SHP77 treated with DMSO at 0.1 percent for 48 hours (cell line): Measurements from ENCODE around the gene PEAR1.

Source experiments
- DNase-seq: peaks from one replicate; lab custom pipeline; 2025; lab: John Stamatoyannopoulos, UW

PEAR1 gene

GRCh38 chr1:156893048-156893953, at the start of gene PEAR1:
TSS of gene PEAR1 (plus strand) at chr1:156893718. CDS start at chr1:156903927, 10,209 bp downstream.
- no peak for DNase-seq

- no peak for DNase-seq
Observed at GRCh38 chr1:156844102-156844501, 49.4 kb upstream of the PEAR1 start.

- DNase-seq = no peak
Observed at GRCh38 chr1:156844638-156845037, 48.9 kb upstream of the PEAR1 start.

GRCh38 chr1:156845055-156845952, 48.2 kb upstream of the PEAR1 start:
- no peak for DNase-seq

- DNase-seq = no peak
Observed at GRCh38 chr1:156845953-156846545, 47.5 kb upstream of the PEAR1 start.

- DNase-seq = no peak
Observed at GRCh38 chr1:156846643-156847042, 46.9 kb upstream of the PEAR1 start.

- no peak for DNase-seq
Observed at GRCh38 chr1:156847591-156848460, 45.7 kb upstream of the PEAR1 start.

GRCh38 chr1:156848461-156849150, 44.9 kb upstream of the PEAR1 start:
- DNase-seq = no peak

- DNase-seq = no peak
Observed at GRCh38 chr1:156849151-156849496, 44.4 kb upstream of the PEAR1 start.

GRCh38 chr1:156851779-156852417, 41.6 kb upstream of the PEAR1 start:
- DNase-seq = no peak

- peak; percentile 99 for DNase-seq
Observed at GRCh38 chr1:156852418-156852874, 41.1 kb upstream of the PEAR1 start.

- no peak for DNase-seq
Observed at GRCh38 chr1:156853761-156854160, 39.8 kb upstream of the PEAR1 start.

- DNase-seq = no peak
Observed at GRCh38 chr1:156854634-156855033, 38.9 kb upstream of the PEAR1 start.

- no peak for DNase-seq
Observed at GRCh38 chr1:156856282-156856785, 37.2 kb upstream of the PEAR1 start.

- DNase-seq = no peak
Observed at GRCh38 chr1:156857532-156857931, 36.0 kb upstream of the PEAR1 start.

- no peak for DNase-seq
Observed at GRCh38 chr1:156858555-156858956, 35.0 kb upstream of the PEAR1 start.

GRCh38 chr1:156858959-156859522, 34.5 kb upstream of the PEAR1 start, which contains the start of gene INSRR:
TSS of gene INSRR (minus strand) at chr1:156859117. CDS start at chr1:156858621, 496 bp downstream.
- no peak for DNase-seq

- DNase-seq = no peak
Observed at GRCh38 chr1:156859523-156860112, 33.9 kb upstream of the PEAR1 start.

- no peak for DNase-seq
Observed at GRCh38 chr1:156860113-156860627, 33.3 kb upstream of the PEAR1 start.
